DOHH2 (cell line): ENCODE results near the gene RIMS1.

Experiments used
- H3F3A ChIP-seq: fragments of 200-600 bp; sonication (generic), shearing (Covaris generic); 2 replicates; pipeline ENCODE4 v1.6.0; 2016; ENCODE audit warnings: antibody characterized with exemption, mild to moderate bottlenecking; ENCODE audit not compliant: control insufficient read depth, insufficient read depth
- H3K27ac ChIP-seq: fragments of 200-600 bp; sonication (generic); 2 replicates; pipeline ENCODE4 v1.5.1; 2014; ENCODE audit warnings: low read depth, mild to moderate bottlenecking, low read length, moderate library complexity
- H3K27me3 ChIP-seq: fragments of 200-600 bp; sonication (generic); 2 replicates; pipeline ENCODE4 v1.6.1; 2014; ENCODE audit warnings: mild to moderate bottlenecking, low read length, mixed read lengths; ENCODE audit not compliant: control insufficient read depth
- H3K36me3 ChIP-seq: fragments of 200-600 bp; sonication (generic); 2 replicates; pipeline ENCODE4 v1.6.1; 2014; ENCODE audit warnings: mild to moderate bottlenecking, low read length, moderate library complexity, mixed read lengths; ENCODE audit not compliant: control insufficient read depth
- H3K4me1 ChIP-seq: fragments of 200-600 bp; sonication (generic); 2 replicates; pipeline ENCODE4 v1.6.1; 2014; ENCODE audit warnings: mild to moderate bottlenecking, low read length, mixed read lengths; ENCODE audit not compliant: control insufficient read depth
- H3K4me2 ChIP-seq: fragments of 200-600 bp; sonication (generic); 2 replicates; pipeline ENCODE4 v1.6.0; 2014; ENCODE audit warnings: mild to moderate bottlenecking, low read length, moderate library complexity
- H3K4me3 ChIP-seq: fragments of 200-600 bp; sonication (generic); 2 replicates; pipeline ENCODE4 v1.5.1; 2014; ENCODE audit warnings: mild to moderate bottlenecking, low read length, mixed read lengths
- H3K79me2 ChIP-seq: fragments of 200-600 bp; sonication (generic); 2 replicates; pipeline ENCODE4 v1.6.1; 2014; ENCODE audit warnings: mild to moderate bottlenecking, low read length, mixed read lengths; ENCODE audit not compliant: control insufficient read depth
- H3K9me2 ChIP-seq: fragments of 200-600 bp; sonication (generic); replicated peaks from 2 replicates; pipeline ENCODE4 v1.6.1; 2014; ENCODE audit warnings: mild to moderate bottlenecking, low read length, mixed read lengths; ENCODE audit not compliant: control insufficient read depth
- H3K9me3 ChIP-seq: fragments of 200-600 bp; sonication (generic); 2 replicates; pipeline ENCODE4 v1.6.1; 2014; ENCODE audit warnings: antibody characterized with exemption, low read length, mixed read lengths; ENCODE audit not compliant: control insufficient read depth, insufficient read depth
- H4K20me1 ChIP-seq: fragments of 200-600 bp; sonication (generic); 2 replicates; pipeline ENCODE4 v1.6.0; 2014; ENCODE audit warnings: low read depth, mild to moderate bottlenecking, antibody characterized with exemption, low read length, moderate library complexity; ENCODE audit not compliant: control insufficient read depth, insufficient read depth
- EZH2phosphoT487 ChIP-seq: fragments of 200-600 bp; sonication (generic); IDR thresholded peaks from 2 replicates; pipeline ENCODE4 v1.6.1; 2017; ENCODE audit warnings: borderline replicate concordance, mild to moderate bottlenecking, antibody characterized with exemption, low read length, moderate library complexity, mixed read lengths
- TF ChIP-seq, protein P1 (sequence below): fragments of 200-600 bp; sonication (generic); IDR thresholded peaks from one replicate; pipeline ENCODE4 v1.5.1; 2014; ENCODE audit warnings: antibody characterized with exemption, mild to moderate bottlenecking, low read depth, low read length; ENCODE audit not compliant: poor library complexity, severe bottlenecking

Gene RIMS1

GRCh38 chr6:72290620-72291019, 404.3 kb downstream of the RIMS1 start:
- Histone ChIP-seq H3K36me3 (no peaks in the 10 kb centered on the region), H3K79me2 (no peaks in the 10 kb centered on the region), H3K9me3 (no peaks in the 10 kb centered on the region), H3F3A (no peaks in the 10 kb centered on the region), H4K20me1 (no peaks in the 10 kb centered on the region), H3K4me2 (no peak overlapping the region), H3K4me1 (no peaks in the 10 kb centered on the region), H3K9me2 (no peaks in the 10 kb centered on the region), H3K27me3 (no peaks in the 10 kb centered on the region), H3K27ac (no peak overlapping the region), H3K4me3 (no peak overlapping the region)
- TF ChIP-seq EZH2phosphoT487, result no peak
- TF ChIP-seq, protein P1, sequence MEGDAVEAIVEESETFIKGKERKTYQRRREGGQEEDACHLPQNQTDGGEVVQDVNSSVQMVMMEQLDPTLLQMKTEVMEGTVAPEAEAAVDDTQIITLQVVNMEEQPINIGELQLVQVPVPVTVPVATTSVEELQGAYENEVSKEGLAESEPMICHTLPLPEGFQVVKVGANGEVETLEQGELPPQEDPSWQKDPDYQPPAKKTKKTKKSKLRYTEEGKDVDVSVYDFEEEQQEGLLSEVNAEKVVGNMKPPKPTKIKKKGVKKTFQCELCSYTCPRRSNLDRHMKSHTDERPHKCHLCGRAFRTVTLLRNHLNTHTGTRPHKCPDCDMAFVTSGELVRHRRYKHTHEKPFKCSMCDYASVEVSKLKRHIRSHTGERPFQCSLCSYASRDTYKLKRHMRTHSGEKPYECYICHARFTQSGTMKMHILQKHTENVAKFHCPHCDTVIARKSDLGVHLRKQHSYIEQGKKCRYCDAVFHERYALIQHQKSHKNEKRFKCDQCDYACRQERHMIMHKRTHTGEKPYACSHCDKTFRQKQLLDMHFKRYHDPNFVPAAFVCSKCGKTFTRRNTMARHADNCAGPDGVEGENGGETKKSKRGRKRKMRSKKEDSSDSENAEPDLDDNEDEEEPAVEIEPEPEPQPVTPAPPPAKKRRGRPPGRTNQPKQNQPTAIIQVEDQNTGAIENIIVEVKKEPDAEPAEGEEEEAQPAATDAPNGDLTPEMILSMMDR, result no peak

GRCh38 chr6:72296375-72296774, 410.0 kb downstream of the RIMS1 start:
- peaks cover 23% of the 10 kb centered on the region for H3K4me1 ChIP-seq
- H3K9me3 ChIP-seq, result no peaks in the 10 kb centered on the region
- H3F3A ChIP-seq, result no peaks in the 10 kb centered on the region
- H3K4me2 ChIP-seq, result no peak overlapping the region
- H3K79me2 ChIP-seq, result no peaks in the 10 kb centered on the region
- no peaks in the 10 kb centered on the region for H3K36me3 ChIP-seq
- TF ChIP-seq, protein P1, result no peak
- TF ChIP-seq EZH2phosphoT487, result no peak
- H3K9me2 ChIP-seq, result no peaks in the 10 kb centered on the region
- H3K4me3 ChIP-seq, result no peak overlapping the region
- no peaks in the 10 kb centered on the region for H3K27me3 ChIP-seq
- H3K27ac ChIP-seq, result no peak overlapping the region
- no peaks in the 10 kb centered on the region for H4K20me1 ChIP-seq

DNA sequence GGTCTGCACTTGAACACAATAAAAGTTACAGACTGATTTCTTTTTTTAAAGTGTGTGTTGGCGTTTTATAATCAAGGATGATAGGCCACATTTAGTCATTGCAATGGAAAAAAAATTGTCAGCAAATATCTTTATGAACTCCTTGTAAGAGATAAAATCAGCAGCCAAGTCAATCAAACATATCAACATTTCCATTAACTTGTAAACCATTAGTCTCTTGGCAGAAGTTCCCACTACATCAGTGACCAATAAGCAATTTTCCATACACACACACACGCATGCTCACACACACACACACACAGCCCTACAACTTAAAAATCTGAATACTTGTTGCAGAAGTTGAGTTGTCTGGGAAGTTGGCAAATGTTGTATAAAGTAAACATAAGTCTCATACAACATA, 419.6 kb downstream of the RIMS1 start:
- Histone ChIP-seq H3K27me3 (no peaks in the 10 kb centered on the region), H3F3A (no peaks in the 10 kb centered on the region), H3K4me3 (no peak overlapping the region), H3K4me2 (no peak overlapping the region), H3K79me2 (no peaks in the 10 kb centered on the region), H3K36me3 (no peaks in the 10 kb centered on the region), H3K9me3 (no peaks in the 10 kb centered on the region), H3K9me2 (no peaks in the 10 kb centered on the region), H4K20me1 (no peaks in the 10 kb centered on the region), H3K27ac (no peak overlapping the region), H3K4me1 (no peaks in the 10 kb centered on the region)
- TF ChIP-seq, protein P1, result no peak
- no peak for TF ChIP-seq EZH2phosphoT487
